Umbilical cord (tissue), 2 donors: ENCODE results near the gene OR2T10. TPM values are rescaled to one million over a fixed set of nuclear protein-coding genes. Genes with fewer than 3 reads are reported as not detected.
A peak's percentile ranks its signal among the peaks of the same experiment; 100 is the strongest.
"Not testable (repeated sequence)": the region's sequence is repeated elsewhere in the genome, so short reads cannot be mapped to it uniquely, and the experiment has no call there.

ENCODE experiments used
- DNase-seq: peaks from one replicate; pipeline ENCODE4 v3.0.0-alpha.2; 2015; ENCODE audit warnings: low spot score
- total RNA-seq: library from RNA; depleted of rRNA; stranded (reverse); fragments of >200 nt; gene quantifications from one replicate; pipeline ENCODE4 v1.2.3, GENCODE V29; 2014; ENCODE audit warnings: low replicate concordance; ENCODE audit not compliant: insufficient read depth

OR2T10 gene
- total RNA-seq = 0.72 TPM

GRCh38 chr1:248597589-248597988 is at the start of gene OR2T10:
Gene OR2T10 (minus strand): TSS chr1:248597700. CDS start chr1:248593768, 3,932 bp downstream.
- no peak for DNase-seq

- not testable (repeated sequence) for DNase-seq
These were observed 47.7 kb upstream of the OR2T10 start, which contains the start of gene OR2T35 for GRCh38 chr1:248645178-248645577. Gene OR2T35 (minus strand): TSS chr1:248645278. CDS start chr1:248639258, 6,020 bp downstream.

- not testable (repeated sequence) for DNase-seq
These were observed 45.6 kb upstream of the OR2T10 start for GRCh38 chr1:248642971-248643651.

GRCh38 chr1:248641583-248641982 is 44.1 kb upstream of the OR2T10 start:
- DNase-seq = not testable (repeated sequence)

- DNase-seq = not testable (repeated sequence)
These were observed 43.4 kb upstream of the OR2T10 start for GRCh38 chr1:248640906-248641305.

GRCh38 chr1:248639652-248640051 is 42.2 kb upstream of the OR2T10 start:
- not testable (repeated sequence) for DNase-seq

- DNase-seq = not testable (repeated sequence)
These were observed 39.1 kb upstream of the OR2T10 start for GRCh38 chr1:248636612-248637011.

- not testable (repeated sequence) for DNase-seq
These were observed 37.5 kb upstream of the OR2T10 start, which contains the start of gene OR2T11 for GRCh38 chr1:248634991-248635390. Gene OR2T11 (minus strand): TSS chr1:248635091. CDS start chr1:248627128, 7,963 bp downstream.

- no peak for DNase-seq
These were observed 34.0 kb upstream of the OR2T10 start for GRCh38 chr1:248631354-248632008.

- DNase-seq = no peak
These were observed 33.1 kb upstream of the OR2T10 start for GRCh38 chr1:248630551-248630950.

GRCh38 chr1:248627971-248628844 is 30.7 kb upstream of the OR2T10 start:
- no peak for DNase-seq

GRCh38 chr1:248625971-248626370 is 28.5 kb upstream of the OR2T10 start:
- no peak for DNase-seq

- no peak for DNase-seq
These were observed 27.7 kb upstream of the OR2T10 start for GRCh38 chr1:248625166-248625565.

GRCh38 chr1:248622570-248623001 is 25.1 kb upstream of the OR2T10 start:
- DNase-seq = peak; percentile 3

GRCh38 chr1:248621770-248622169 is 24.3 kb upstream of the OR2T10 start:
- no peak for DNase-seq

GRCh38 chr1:248618878-248619277 is 21.4 kb upstream of the OR2T10 start:
- peak; percentile 10 for DNase-seq

- DNase-seq = no peak
These were observed 20.6 kb upstream of the OR2T10 start for GRCh38 chr1:248618119-248618518.

- DNase-seq = no peak
These were observed 16.2 kb upstream of the OR2T10 start for GRCh38 chr1:248613742-248614141.

- no peak for DNase-seq
These were observed 14.4 kb upstream of the OR2T10 start for GRCh38 chr1:248611883-248612414.

- no peak for DNase-seq
These were observed 12.8 kb upstream of the OR2T10 start for GRCh38 chr1:248610301-248610700.

GRCh38 chr1:248599396-248599795 is 1.9 kb upstream of the OR2T10 start:
- no peak for DNase-seq
